GM18520 (cell line): Measurements from ENCODE around the gene TSFM.

Experiments
- ATAC-seq: cut with Tn5 transposase; IDR thresholded peaks from one replicate; pipeline ENCODE4 v1.9.1; 2021; ENCODE audit not compliant: unreplicated experiment

Gene TSFM

DNA sequence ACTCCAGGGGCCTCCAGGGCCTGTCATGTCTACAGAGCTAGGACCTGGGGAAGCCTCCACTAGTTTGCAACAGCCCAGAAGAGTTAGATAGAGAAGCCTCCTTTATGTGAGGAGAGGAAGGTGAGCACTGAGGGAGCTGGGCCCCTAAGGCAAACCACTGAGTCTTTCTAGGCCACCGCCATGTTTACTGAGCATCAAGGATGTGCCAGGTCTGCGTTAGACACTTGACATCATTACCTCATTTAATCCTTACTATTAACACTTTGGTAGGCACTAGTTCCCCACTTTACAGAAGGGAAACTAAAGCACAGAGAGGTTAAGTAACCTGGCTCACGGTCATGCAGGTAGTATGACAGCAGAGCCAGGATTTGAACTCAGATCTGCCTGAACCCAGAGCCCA is 51.1 kb downstream of the TSFM start:
- no peak for ATAC-seq

DNA sequence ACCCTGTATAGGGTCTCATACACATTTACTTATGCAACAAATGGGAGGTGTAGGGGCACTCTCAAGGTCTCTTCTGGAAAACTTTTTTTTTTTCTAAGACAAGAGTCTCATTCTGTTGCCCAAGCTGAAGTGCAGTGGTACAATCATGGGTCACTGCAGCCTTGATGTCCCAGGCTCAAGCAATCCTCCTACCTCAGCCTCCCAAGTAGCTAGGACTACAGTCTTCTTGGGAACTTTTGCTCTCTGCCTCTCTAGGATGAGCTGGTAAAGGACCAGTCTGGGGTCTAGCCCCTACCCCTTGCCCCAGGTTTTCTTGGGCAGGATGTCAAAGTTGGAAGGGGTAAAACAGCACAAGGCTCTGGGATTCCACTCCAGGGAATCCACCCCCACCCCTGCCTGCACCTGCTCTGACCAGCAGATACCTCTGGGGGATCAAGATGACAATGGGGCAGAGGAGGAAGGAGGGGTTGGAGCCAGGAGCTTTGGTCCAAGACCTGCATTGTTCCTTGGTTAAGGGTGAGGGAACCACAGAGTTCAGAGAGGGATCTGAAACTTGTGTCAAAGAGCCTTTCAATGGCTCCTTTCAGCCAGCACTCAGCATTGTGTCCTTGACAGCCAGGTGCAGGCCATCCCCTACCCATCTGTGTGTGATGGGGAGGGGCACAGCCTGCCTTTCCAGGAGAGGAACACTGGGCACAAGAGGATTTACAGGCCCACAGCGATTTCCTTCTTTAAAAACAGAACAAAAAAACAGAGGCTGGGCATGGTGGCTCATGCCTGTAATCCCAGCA is 51.7 kb downstream of the TSFM start:
- ATAC-seq: no peak

DNA sequence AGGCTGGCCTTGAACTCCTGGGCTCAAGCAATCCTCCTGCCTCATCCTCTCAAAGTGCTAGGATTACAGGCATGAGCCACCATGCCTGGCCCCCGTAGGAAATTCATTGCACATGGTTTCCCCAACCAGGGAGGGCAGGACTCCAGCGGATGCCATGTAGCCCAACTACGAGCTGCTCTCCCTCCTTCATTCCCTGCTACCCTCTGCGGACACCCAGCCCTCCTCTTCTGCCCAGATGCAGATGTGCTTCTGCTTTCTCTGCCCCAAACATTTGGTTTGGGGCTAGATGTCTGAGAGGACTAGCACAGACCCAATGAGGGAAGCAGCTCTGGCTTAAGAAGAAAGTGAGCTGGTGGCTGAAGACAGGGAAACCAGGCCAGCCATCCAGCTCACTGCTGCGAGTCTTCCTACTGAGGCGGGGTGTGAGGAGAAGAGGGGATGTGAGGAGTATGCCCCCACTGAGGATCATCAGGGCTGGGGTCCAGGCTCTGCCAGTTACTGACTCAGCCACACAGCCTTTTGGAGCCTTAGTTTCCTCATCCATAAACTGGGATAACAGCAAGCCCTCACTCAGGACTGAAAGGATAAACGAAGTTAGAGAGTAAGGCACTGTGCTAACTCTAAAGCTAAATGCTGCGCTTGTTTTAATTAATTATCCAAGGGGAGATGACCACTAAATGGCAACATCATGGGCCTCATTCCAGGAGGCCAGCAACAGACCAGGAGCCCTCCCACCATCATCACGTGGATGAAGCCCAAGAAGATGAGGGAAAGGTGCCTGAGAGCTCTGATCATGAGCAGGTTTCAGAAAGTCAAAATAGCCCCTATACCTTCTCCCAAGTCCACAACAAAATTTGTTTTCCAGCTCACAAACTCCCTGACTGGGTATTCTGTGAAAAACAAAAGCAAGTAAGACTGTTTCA is 53.0 kb downstream of the TSFM start:
- no peak for ATAC-seq

DNA sequence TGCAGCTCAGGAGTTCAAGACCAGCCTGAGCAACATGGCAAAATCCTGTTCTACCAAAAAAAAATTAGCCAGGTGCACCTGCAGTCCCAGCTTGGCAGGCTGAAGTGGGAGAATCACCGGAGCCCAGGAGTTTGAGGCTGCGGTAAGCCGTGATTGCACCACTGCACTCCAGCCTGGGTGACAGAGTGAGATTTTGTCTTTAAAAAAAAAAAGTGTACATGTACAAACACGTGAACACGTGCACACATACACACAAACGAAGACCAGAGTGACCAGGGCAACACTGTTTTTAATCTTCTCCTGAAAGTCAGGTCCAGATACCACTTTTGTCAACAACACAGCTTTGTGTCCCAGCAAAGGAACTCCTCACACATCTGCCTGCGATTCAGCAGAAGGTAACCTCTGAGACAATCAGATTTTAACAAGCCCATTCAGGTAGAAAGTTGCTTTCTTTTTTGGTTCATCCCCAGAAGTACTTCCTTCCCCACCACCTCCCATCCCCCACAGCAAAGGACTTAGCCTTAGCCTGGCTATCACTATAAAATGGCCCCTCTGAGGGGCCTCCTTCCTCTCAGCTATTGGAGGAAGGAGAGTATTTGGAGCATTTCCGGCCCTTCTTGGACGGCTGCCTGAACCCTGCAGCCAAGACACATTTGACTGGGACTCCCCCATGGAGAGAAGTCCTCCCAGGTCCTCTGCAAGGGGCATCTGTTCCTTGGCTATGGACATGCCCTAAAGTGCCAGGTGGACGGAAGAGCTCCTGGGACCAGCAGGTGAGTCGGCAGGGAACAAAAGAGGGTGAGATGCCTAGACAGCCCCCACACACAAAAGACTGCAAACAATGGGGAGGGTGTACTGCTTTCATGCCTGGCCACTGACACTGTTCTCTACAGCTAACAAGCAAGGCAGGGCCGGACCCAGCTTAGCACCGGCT is 54.1 kb downstream of the TSFM start:
- no peak for ATAC-seq

DNA sequence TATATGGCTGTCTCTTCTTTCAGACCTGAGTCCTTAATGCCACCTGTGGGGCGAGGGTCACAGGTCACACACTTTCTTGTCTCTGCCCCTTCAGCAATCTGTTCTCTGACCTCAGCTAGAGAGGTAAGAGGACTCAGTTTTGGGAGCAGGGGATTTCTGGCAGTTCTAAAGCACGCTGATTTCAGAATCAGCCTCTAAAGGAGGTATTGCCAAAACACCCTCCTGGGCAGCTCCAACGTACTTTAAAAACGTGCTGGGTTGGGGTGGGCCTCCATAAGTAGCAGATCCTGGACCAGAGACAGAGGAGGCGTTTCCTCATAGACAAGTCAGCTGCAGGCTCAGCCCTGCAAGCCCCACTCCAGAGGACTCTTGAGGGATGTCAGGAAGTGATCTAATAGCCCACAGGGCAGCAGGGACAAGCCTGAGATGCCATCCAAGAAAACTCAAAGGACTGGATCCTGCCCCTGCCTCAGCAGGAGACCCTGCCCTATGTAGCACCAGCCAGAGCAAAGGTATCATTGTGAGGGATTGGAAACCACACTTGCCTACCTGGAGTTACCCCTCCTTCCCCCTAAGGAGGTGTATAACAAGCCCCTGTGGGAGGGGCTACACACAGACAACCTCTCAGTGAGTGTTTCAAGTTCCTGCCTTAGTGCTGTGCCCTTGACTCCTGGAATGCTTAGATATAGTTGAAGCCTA is 55.4 kb downstream of the TSFM start:
- no peak for ATAC-seq

DNA sequence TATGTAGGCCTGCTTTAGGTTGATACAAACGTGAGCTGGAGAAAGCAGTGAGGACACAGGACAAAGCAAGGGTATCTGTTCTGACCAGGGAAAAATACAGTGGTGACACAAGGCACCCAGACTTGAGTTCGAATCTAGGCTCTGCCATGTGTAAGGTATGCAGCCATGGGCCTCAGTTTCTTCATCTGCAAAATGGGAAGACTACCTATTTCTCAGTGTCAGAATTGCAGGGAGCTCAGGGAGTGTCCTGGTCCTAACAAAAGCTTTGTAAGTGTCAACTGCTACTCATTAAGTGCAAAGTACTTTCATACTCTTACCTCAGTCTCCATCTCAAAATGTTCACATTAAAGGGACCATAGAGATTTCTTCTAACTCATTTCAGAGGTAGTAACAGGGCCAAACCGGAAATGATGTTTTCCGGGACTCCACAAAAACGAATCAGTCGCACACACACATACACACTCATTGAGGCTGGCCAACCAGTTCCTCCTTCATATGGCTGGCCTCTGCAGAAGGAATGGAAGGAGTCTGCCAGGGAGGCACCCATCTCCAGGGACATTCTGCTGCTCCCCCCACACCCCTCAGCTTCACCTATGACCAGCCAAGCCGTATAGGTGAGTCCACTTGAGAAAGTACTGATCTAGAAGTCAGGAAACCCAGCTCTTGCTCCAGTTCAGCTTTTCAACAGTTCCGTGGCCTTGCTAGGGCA is 56.2 kb downstream of the TSFM start:
- ATAC-seq: no peak

DNA sequence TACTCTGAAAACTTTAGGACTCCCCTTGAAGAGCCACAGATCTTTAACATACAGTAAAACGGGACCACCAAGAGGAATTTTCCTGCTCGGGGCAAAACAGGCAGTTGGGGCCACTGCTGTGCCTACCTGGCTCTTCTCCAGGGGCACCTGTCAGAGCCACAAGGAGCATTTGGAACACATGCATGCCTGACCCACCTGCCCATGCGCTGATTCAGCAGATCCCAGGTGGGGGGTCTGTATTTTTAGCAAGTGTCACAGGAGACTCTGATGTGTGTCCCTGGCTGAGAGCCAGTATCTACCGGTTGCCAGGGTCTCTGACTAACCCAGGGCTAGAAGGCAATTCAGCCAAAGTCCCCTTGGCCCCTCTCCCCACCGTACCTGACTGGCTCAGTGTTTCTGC is 57.4 kb downstream of the TSFM start:
- no peak for ATAC-seq

DNA sequence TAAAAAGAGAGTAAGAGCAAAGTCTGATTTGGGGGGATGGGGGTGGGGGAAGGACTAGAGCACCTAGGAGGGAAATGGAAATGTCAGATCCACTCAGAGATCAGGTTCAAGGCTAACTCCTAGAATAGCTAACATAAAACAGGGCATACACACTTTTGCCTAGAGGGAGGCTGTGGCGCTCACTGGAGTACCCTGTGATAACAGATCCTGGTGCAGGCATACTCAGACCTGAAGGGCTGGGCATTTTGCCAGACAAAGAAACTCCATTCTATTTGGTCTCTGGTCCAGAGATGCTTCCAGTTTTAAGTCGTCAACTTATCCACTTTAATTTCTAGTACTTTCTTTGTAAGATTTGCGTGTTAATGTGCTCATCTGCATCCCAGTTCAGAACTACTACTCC is 58.1 kb downstream of the TSFM start:
- ATAC-seq: no peak

DNA sequence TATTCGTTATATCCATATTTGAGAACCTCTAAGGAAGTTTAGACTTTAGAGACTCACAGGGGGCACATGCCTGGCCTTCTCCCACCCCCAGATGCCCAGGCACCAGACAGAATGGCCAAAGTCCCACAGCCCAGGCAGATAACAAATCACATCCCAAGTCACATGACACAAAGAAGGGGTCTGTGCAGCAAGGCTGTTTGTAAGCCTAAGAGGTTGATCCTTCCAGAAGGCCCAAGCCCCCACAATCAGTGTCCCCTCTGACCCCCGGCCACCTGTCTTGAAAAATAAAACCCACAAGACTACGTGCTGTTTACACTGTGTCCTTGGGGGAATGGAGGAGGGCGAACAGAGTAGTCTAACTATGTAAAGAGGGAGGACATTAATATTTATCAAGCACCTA is 58.9 kb downstream of the TSFM start:
- no peak for ATAC-seq

DNA sequence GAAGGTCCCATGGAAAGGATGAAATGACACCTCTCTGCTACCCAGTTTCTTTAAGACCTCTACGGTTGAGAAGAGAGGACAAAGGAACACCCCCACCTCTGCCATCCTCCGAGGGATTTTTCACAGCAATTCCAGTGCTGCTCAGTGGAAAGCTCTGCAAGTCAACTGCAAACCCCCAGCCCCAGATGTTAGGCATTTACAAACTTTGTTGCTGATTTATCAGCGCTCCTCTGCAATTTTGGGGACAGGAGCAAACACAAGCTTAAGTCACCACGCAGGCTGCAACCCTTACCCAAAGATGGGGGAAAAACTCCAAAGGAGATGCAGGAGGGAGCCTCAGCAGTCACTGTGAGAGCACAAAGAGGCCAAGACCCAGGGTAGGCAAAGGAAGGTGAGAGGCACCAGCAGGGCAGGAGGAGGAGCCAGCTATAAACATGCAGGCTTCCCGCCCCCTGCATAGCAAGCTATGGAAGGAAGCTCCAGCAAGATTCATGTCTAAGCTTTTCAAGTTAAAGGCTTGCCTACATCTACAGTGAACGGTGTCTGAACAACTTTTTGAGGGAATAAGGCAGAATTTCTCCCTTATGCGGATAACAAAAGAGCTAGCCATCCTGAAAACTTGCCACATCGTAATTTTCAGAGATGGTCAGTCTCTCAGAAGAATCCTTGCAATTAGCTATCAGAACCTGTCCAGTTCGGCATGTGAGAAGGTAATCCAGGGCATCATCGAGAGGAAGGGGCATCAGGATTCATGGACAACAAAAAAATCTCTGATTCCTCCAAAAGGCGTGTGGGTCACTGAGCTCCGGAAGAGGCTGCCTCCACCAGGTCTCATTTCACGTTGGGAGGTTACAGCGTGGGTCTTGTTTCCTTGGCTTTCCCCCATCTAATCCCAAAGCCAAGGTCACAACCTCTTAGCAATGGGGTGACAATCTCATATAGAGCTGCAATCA is 60.0 kb downstream of the TSFM start:
- ATAC-seq: no peak

DNA sequence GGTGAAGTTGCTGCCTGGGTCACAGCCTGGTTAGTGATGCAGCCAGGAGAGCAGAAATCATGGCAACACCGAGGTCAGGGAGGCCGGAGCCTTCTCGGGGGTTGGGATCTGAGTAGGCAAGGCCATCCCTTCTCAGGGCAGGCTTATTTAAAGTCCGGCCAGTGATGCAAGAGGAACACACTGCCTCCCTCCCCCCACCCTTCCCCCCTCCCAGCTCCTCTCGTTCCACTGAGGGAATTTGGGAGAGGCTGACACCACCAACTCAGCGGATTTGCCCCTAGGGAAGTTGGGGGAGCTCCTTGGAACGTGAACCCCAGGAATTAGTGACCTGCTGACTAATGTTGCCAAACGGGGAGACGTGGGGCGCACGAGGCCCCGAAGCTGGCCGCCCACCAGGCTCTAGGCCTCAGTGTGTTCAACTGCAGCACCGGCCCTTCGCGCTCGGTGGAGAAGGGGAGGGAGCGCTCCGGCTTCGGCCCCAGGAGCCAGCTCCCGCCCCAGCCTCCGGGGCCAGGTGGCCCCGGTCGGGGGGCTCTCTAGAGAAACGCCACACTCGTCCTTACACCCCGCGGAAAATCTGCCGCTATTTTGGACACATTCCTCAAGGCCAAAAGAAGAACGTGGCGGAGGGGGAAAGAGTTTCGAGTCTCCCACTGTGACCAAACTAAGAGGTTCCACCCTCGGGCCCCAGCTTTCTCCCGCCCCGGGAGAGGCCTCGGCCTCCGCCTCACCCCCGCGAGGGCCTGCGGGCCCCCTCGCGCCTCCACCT is 62.3 kb downstream of the TSFM start:
- no peak for ATAC-seq

DNA sequence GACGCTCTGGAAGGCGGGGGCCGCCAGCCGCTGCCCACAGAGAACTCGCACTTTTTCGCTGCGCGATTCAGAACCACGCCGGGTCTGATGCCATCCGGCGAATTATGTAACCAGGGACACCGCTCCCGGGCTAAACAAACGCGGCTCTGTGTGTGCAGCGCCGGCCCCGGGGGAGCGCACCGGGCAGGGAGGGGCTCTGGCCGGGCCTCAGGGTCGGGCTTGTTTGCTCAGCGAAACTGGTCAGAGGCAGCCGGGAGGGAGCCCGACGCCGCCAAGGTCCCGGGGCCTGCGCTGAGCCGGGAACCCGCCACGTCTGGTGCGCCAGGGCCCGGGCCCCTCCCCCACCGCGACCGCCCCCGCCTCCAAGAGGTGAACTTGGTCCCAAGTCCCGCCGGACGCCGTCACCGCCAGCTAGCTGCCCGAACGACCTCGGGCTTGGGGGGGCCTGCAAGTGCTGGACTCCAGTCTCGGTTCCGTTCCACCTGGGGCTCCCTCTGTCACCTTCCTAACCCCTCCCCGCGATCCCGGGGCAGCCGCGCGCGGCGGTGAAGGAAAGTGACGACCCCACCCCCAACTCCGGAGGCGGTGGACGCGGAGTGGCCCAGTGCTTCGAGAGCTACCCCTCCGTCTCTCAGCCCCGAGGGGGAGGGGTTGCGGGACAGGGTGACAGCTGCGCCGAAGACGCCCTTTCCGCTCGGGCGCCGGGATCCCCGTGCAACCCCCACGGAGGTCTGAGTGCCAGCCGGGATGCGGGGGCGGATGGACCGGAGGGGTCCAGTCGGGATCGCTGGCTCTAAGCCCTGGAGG is 63.1 kb downstream of the TSFM start:
- no peak for ATAC-seq

DNA sequence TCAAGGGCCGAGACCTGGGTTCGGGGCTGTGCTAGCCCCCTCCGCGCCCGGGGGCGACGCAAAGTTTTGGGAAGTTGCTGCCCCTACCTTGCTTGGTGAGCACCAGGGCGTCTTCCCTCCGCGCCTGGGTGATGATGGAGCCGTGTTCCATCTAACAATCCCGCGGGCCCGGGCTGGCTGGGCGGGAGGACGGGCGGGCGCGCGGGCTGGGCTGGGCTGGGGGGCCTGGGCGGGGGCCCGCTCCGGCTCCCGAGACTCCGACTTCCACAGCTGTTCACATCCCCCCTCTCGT is 63.6 kb downstream of the TSFM start:
- no peak for ATAC-seq

DNA sequence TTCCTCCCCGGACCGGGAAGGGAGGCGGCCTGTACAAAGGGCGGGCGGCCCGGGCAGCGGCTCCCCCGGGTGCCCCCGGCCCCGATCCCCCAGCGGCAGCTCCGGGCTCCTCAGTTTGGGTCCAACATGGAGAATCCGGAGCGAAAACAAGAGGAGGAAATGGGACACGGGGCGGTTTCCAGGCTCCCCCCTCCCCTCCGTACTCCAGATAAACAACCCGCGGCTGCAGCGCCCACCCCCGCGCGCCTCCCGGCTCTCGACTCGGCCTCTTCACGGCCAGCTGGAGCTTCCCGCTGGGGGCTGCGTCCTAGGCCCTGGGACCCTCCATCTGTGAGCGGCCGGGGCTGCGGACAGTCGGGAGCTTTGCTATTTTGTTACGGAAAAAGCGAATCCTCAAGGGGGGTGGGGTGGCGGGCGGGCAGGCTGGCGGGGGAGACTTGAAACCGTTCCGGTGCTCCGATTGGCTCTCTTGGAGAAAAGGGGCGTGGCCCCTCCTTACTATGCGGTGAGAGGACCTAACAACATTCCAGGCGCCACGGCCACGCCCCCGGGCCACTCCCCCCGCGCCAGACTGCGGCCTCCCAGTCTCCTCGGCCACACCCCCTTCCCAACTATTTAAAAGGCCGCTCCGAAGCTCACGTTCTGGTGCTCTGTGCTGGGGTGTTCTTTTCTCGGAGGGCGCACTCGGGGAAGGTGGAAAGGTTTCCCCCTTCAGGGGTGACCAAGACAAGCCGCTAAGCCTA is 64.2 kb downstream of the TSFM start, which contains the start of gene CTDSP2:
CTDSP2 (minus strand) TSS at position 153 of the 743 bp plus-strand sequence. CDS start 294 bp downstream, outside the sequence.
- ATAC-seq: peak; percentile 39
